Sigmoid colon (tissue), 7 donors: Measurements from ENCODE around the gene S1PR4. TPM values are rescaled to one million over a fixed set of nuclear protein-coding genes. Genes with fewer than 3 reads are reported as not detected.
A peak's percentile ranks its signal among the peaks of the same experiment; 100 is the strongest.

Experiments
- DNase-seq: peaks from one replicate; pipeline ENCODE4 v3.0.0-alpha.2; 2019
- H3K27ac ChIP-seq, 4 donors: fragments of 200-600 bp; sonication (generic); one replicate each; pipeline ENCODE4 v1.5.1; 2016 to 2019; ENCODE audit warnings: mild to moderate bottlenecking in 1 of 4
- H3K27me3 ChIP-seq, 3 donors: fragments of 200-600 bp; sonication (generic); one replicate each; pipeline ENCODE4 v1.5.1; 2019; ENCODE audit warnings: mild to moderate bottlenecking in 1 of 3
- H3K36me3 ChIP-seq, 4 donors: fragments of 200-600 bp; sonication (generic); one replicate each; pipeline ENCODE4 v1.5.1; 2016 to 2019
- H3K4me1 ChIP-seq, 4 donors: fragments of 200-600 bp; sonication (generic); one replicate each; pipeline ENCODE4 v1.5.1; 2017 to 2019
- H3K4me3 ChIP-seq, 4 donors: fragments of 200-600 bp; sonication (generic); one replicate each; pipeline ENCODE4 v1.5.1; 2017 to 2019; ENCODE audit warnings: mild to moderate bottlenecking in 2 of 4, moderate library complexity in 1 of 4
- H3K9me3 ChIP-seq, 4 donors: fragments of 200-600 bp in 3 of 4; sonication (generic) in 3 of 4; one replicate each; pipeline versions ENCODE4 v1.5.1 to v1.6.1; 2013 to 2019
- CTCF ChIP-seq, 4 experiments: fragments of 450-650 bp in 3 of 4; fragments of 200-600 bp in 1 of 4; IDR thresholded peaks; one replicate each; pipeline ENCODE4 v1.5.1; 2016 to 2019; ENCODE audit warnings: antibody characterized with exemption in 4 of 4, mild to moderate bottlenecking in 3 of 4, moderate library complexity in 2 of 4
- EP300 ChIP-seq, 4 donors: sonication (generic); formaldehyde crosslinking; IDR thresholded peaks; one replicate each; pipeline ENCODE4 v1.6.1; 2017; ENCODE audit warnings: antibody characterized with exemption in 4 of 4
- POLR2A ChIP-seq, 2 donors: fragments of 450-650 bp; IDR thresholded peaks; one replicate each; pipeline ENCODE4 v1.6.1; 2016; ENCODE audit warnings: antibody characterized with exemption in 2 of 2, mild to moderate bottlenecking in 2 of 2, moderate library complexity in 2 of 2
- POLR2AphosphoS5 ChIP-seq, 4 donors: sonication (generic); formaldehyde crosslinking; IDR thresholded peaks; one replicate each; pipeline ENCODE4 v1.6.1; 2017; ENCODE audit warnings: antibody characterized with exemption in 4 of 4
- WGBS, 2 donors: extraction: QIAGEN DNeasy Blood & Tissue Kit; methylation state at CpG; one replicate each; pipeline ENCODE4 v1.1.7; 2013; 5-methylcytosine and 5-hydroxymethylcytosine counted together
- intact Hi-C: fragments of 100-400 bp; cut with DNase I; formaldehyde crosslinking; loops from one replicate; pipeline ENCODE4 v1.15.1; 2023
- polyA plus RNA-seq, 3 donors: library from polyadenylated mRNA; stranded (reverse); fragments of 200-250 nt; gene quantifications; one replicate each; pipeline ENCODE4 v1.2.3, GENCODE V29; 2013
- total RNA-seq, 4 donors: library from RNA; depleted of rRNA; stranded (reverse); fragments of >200 nt; gene quantifications; one replicate each; pipeline ENCODE4 v1.1.0, GENCODE V29; 2016
- donor health status: healthy with polysubstance abuse.
- donor health status: Bipolar disorder and iron deficiency.
- donor health status: healthy.

Gene S1PR4
- total and polyA plus RNA-seq, 7 donors: 0.33 to 24.4 (median 0.60) TPM; not detected in 2

GRCh38 chr19:3208317-3209207 lies 30.0 kb downstream of the S1PR4 start:
- H3K27me3 ChIP-seq: no peaks in the 10 kb centered on the region
- intact Hi-C loops: no loop called here
- no peak overlapping the region for H3K27ac ChIP-seq
- peaks cover 0 to 46% (median 25%) of the 10 kb centered on the region in 4 donors for H3K36me3 ChIP-seq
- 88 to 92% methylated on average over 33 of the region's 33 CpGs for WGBS, 2 donors
- DNase-seq: no peak
- no peak for TF ChIP-seq CTCF (IDR thresholded peaks at IDR 0.05)
- TF ChIP-seq POLR2A (IDR thresholded peaks at IDR 0.05): no peak
- no peak for TF ChIP-seq EP300 (IDR thresholded peaks at IDR 0.05)
- TF ChIP-seq POLR2AphosphoS5 (IDR thresholded peaks at IDR 0.05): no peak
- no peaks in the 10 kb centered on the region for H3K4me1 ChIP-seq
- H3K9me3 ChIP-seq: no peaks in the 10 kb centered on the region
- no peak overlapping the region for H3K4me3 ChIP-seq

- Histone ChIP-seq H3K36me3 (peaks cover 0 to 29% (median 17%) of the 10 kb centered on the region in 4 donors), H3K4me1 (no peaks in the 10 kb centered on the region), H3K9me3 (no peaks in the 10 kb centered on the region), H3K27ac (no peak overlapping the region), H3K27me3 (no peaks in the 10 kb centered on the region), H3K4me3 (no peak overlapping the region)
- WGBS, 2 donors: 34 to 46% methylated on average over 20 of the region's 20 CpGs
- DNase-seq: no peak
- TF ChIP-seq CTCF (IDR thresholded peaks at IDR 0.05): peak in 3 of 4 experiments; percentile 20 to 47 (median 23)
- TF ChIP-seq POLR2AphosphoS5 (IDR thresholded peaks at IDR 0.05): no peak
- intact Hi-C loops: no loop called here
Observed at GRCh38 chr19:3210347-3211017, 31.9 kb downstream of the S1PR4 start.

DNA sequence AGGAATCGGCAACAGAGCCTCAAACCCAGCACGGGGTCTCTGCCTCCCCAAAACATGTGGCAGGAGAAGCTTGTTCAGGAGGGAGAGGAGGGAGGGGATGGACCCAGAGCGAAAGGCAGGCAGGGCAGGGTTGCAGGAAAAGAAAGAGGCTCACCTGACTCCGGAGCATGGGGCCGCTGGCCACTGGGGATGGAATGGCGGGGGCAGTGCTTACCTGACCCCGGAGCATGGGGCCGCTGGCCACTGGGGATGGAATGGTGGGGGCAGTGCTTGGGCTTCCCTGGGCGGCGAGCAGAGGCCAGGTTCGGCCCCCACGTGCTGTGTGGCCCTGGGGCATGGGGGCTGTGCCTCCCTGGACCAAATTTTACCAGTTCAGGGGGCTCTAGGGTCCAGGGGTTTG lies 32.6 kb downstream of the S1PR4 start:
- intact Hi-C loops: no loop called here
- DNase-seq: no peak
- Histone ChIP-seq H3K4me1 (no peaks in the 10 kb centered on the region), H3K9me3 (no peaks in the 10 kb centered on the region), H3K27ac (no peak overlapping the region), H3K4me3 (no peak overlapping the region), H3K36me3 (peaks cover 0 to 22% (median 14%) of the 10 kb centered on the region in 4 donors), H3K27me3 (no peaks in the 10 kb centered on the region)
- 62 to 66% methylated on average over 12 of the region's 12 CpGs for whole genome bisulfite sequencing, 2 donors
- TF ChIP-seq CTCF (IDR thresholded peaks at IDR 0.05): no peak
- no peak for TF ChIP-seq POLR2A (IDR thresholded peaks at IDR 0.05)
- no peak for TF ChIP-seq EP300 (IDR thresholded peaks at IDR 0.05)
- TF ChIP-seq POLR2AphosphoS5 (IDR thresholded peaks at IDR 0.05): no peak

DNA sequence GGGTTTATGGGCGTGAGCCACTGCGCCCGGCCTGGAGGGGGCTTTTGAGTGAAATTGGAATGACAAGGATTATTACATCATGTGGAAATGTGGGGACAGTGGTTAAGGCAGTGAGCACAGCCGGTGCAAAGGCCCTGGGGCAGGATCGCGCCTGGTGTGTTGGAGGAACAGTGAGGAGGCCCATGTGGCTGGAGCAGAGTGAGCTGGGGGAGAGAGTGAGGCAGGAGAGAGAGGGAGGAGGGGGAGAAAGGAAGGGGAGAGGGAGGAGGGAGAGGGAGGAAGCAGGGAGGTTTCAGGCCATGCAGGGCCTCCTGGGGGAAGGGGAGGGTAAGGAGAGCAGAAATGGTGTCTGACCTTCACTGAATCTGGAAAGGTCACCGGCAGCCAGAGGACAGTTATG lies 34.6 kb downstream of the S1PR4 start:
- Histone ChIP-seq H3K27ac (no peak overlapping the region), H3K27me3 (no peaks in the 10 kb centered on the region), H3K9me3 (no peaks in the 10 kb centered on the region), H3K36me3 (peaks cover 0 to 2% (median 0%) of the 10 kb centered on the region in 4 donors), H3K4me3 (no peak overlapping the region), H3K4me1 (no peaks in the 10 kb centered on the region)
- TF ChIP-seq CTCF (IDR thresholded peaks at IDR 0.05) (no peak), POLR2A (IDR thresholded peaks at IDR 0.05) (no peak), EP300 (IDR thresholded peaks at IDR 0.05) (no peak), POLR2AphosphoS5 (IDR thresholded peaks at IDR 0.05) (no peak)
- DNase-seq: no peak
- WGBS, 2 donors: 95 to 96% methylated on average over 7 of the region's 7 CpGs
- intact Hi-C loops: no loop called here
